Mesodermal cell (in vitro differentiated cells): ENCODE data around the gene CLCN3. TPM values are rescaled to one million over a fixed set of nuclear protein-coding genes. Genes with fewer than 3 reads are reported as not detected.
"Not testable (repeated sequence)": the region's sequence is repeated elsewhere in the genome, so short reads cannot be mapped to it uniquely, and the experiment has no call there.

Source experiments
- H3K27ac ChIP-seq: 2 replicates; pipeline ENCODE4 v1.7.0; 2013; ENCODE audit warnings: mild to moderate bottlenecking, low read depth, low read length, moderate library complexity; ENCODE audit not compliant: severe bottlenecking
- H3K36me3 ChIP-seq: 2 replicates; pipeline ENCODE4 v1.7.1; 2013; ENCODE audit warnings: mild to moderate bottlenecking, low read length, moderate library complexity; ENCODE audit not compliant: control insufficient read depth, insufficient read depth
- H3K4me1 ChIP-seq: one replicate; pipeline ENCODE4 v1.7.1; 2013; ENCODE audit warnings: mild to moderate bottlenecking, low read length; ENCODE audit not compliant: insufficient read depth, control insufficient read depth, poor library complexity, severe bottlenecking
- H3K4me3 ChIP-seq: 2 replicates; pipeline ENCODE4 v1.7.0; 2013; ENCODE audit warnings: low read length, control low read depth, mild to moderate bottlenecking; ENCODE audit not compliant: insufficient read depth, poor library complexity, severe bottlenecking; ENCODE audit errors: extremely low read depth
- H3K9me3 ChIP-seq: 2 replicates; pipeline ENCODE4 v1.7.1; 2013; ENCODE audit warnings: mild to moderate bottlenecking, low read length, moderate library complexity; ENCODE audit not compliant: control insufficient read depth
- WGBS, 2 experiments: methylation state at CpG; one replicate each; pipeline ENCODE4 v1.1.5; 2013; ENCODE audit warnings: missing lambda C conversion rate in 2 of 2; ENCODE audit not compliant: insufficient coverage in 2 of 2; 5-methylcytosine and 5-hydroxymethylcytosine counted together
- polyA plus RNA-seq, 2 experiments: library from polyadenylated mRNA; stranded (reverse); fragments of 50-300 nt; gene quantifications; one replicate each; pipeline ENCODE4 v1.2.3, GENCODE V29; 2013

Gene CLCN3
- polyA plus RNA-seq (2013, experiment 1 of 2) = 42.8 TPM
- 38.4 TPM for polyA plus RNA-seq (2013, experiment 2 of 2)

DNA sequence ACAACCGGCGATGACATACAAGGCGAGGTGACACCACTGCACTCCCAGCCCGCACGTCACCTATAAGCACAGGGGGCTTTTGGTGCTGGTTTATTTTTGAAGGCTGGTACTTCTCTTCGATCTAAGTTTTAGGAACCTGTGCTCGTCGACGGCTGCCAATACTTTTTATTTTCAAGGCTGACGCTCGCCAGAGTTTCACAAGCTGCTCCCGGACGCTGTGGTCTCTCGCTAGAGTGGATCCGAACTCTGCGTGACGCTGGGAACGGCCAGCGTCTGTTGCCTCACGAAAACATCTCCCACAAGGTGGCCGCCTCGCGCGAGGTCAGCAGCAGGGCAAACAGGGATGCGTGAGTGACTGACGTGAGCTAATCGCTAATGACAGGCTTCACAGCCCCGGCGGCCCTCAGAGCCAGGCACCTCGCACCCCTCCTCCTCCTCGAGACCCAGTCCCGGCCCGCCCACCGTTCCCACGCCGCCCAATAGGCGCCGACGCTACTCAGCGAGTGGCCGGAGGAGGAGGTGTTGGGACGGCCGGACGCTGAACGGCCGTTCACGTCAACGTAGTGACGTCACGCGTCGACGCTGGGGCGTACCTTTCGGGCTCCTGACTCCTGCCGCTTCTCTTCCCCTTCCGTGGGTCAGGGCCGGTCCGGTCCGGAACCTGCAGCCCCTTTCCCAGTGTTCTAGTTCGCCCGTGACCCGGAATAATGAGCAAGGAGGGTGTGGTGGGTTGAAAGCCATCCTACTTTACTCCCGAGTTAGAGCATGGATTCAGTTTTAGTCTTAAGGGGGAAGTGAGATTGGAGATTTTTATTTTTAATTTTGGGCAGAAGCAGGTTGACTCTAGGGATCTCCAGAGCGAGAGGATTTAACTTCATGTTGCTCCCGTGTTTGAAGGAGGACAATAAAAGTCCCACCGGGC lies at the start of gene CLCN3:
Gene CLCN3 (plus strand): TSS at position 621 of the 922 bp plus-strand sequence. CDS start 15,351 bp downstream, outside the sequence.
- peak within 1 kb of the TSS; percentile 69 for H3K4me3 ChIP-seq
- no peaks in the 10 kb centered on the region for H3K36me3 ChIP-seq
- WGBS, 2 experiments = 0 to 1% methylated on average over 38 to 48 of the region's 67 CpGs
- H3K27ac ChIP-seq = peak within 1 kb of the TSS; percentile 95
- H3K4me1 ChIP-seq = peaks cover 3% of the 10 kb centered on the region
- no peaks in the 10 kb centered on the region for H3K9me3 ChIP-seq

DNA sequence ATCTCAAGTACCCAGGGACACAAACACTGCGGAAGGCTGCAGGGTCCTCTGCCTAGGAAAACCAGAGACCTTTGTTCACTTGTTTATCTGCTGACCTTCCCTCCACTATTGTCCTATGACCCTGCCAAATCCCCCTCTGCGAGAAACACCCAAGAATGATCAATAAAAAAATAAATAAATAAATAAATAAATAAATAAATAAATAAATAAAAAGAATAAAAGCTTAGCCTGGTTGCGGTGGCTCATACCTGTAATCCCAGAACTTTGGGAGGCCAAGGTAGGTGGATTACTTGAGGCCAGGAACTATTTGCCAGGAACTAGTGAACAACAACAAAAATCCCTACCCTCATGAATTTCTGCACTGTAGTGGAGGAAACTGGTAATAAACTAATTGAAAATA lies 49.4 kb upstream of the CLCN3 start:
- peaks cover 26% of the 10 kb centered on the region for H3K36me3 ChIP-seq
- H3K9me3 ChIP-seq, H3K4me3 ChIP-seq, H3K4me1 ChIP-seq, H3K27ac ChIP-seq: not testable (repeated sequence)
- no CpG with 5 or more reads among the region's 3 CpGs for whole genome bisulfite sequencing, 2 experiments

DNA sequence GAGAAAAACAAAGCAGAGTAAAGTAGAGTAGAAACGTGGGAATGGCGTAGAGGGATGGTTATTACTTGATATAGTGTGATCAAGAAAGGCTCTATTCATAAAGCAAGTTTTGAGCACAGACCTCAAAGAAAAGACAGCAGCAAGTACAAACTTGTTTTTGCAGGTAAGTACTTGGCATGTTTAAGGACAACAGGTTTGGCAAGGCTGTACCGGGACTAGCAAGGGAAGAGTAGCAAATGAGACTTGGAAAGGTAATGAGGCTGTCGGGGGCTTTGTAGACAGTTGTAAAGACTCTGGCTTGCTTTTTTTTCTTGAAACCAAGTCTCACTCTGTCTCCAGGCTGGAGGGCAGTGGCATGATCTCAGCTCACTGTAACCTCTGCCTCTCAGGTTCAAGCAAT lies 48.9 kb upstream of the CLCN3 start:
- H3K36me3 ChIP-seq = peaks cover 30% of the 10 kb centered on the region
- 94 to 98% methylated on average over 4 of the region's 4 CpGs for WGBS, 2 experiments

DNA sequence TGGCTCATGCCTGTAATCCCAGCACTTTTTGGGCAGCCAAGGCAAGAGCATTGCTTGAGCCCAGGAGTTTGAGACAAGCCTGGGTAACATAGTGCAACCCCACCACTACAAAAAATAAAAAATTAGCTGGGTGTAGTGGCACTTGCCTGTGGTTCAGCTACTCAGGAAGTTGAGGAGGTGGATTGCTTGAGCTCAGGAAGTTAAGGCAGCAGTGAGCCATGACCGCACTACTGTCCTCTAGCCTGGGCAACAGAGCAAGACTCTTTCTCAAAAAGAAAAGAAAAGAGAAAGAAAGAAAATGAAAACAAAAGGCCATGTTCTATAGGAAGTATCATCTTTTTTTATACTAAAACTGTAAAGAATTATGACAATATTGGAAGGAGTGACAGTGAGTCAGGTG lies 46.5 kb upstream of the CLCN3 start:
- H3K4me1 ChIP-seq = no peaks in the 10 kb centered on the region
- no peak overlapping the region for H3K27ac ChIP-seq
- WGBS, 2 experiments = no CpG with 5 or more reads among the region's 1 CpG
- H3K36me3 ChIP-seq = peaks cover 30% of the 10 kb centered on the region
- no peaks in the 10 kb centered on the region for H3K9me3 ChIP-seq
- H3K4me3 ChIP-seq = no peak overlapping the region

More for the DNA sequence above, 48.9 kb upstream of the CLCN3 start:
- Histone ChIP-seq H3K9me3 (no peaks in the 10 kb centered on the region), H3K4me1 (no peaks in the 10 kb centered on the region), H3K4me3 (no peak overlapping the region), H3K27ac (no peak overlapping the region)

DNA sequence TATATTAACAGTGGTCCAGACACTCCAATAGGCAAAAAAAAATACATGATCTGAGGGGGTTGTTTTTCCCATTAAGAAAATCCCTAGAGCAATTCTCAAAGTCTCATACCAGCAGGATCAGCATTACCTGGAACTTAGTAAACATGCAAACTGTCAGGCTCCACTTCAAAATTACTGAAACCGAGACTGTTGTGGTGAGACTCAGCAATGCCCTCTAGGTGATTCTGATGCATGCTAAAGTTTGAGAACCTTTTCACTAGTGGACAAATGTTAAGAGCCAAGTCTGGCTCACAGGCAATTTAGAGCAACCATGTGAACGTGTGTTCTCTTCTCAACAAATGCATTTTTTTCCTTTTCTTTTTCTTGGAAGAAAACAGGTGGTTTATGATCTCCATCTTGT lies 38.2 kb upstream of the CLCN3 start:
- WGBS, 2 experiments = 80 to 100% methylated on average over 1 to 2 of the region's 2 CpGs
- Histone ChIP-seq H3K4me1 (no peaks in the 10 kb centered on the region), H3K9me3 (no peaks in the 10 kb centered on the region), H3K36me3 (peaks cover 15% of the 10 kb centered on the region), H3K27ac (no peak overlapping the region), H3K4me3 (no peak overlapping the region)

DNA sequence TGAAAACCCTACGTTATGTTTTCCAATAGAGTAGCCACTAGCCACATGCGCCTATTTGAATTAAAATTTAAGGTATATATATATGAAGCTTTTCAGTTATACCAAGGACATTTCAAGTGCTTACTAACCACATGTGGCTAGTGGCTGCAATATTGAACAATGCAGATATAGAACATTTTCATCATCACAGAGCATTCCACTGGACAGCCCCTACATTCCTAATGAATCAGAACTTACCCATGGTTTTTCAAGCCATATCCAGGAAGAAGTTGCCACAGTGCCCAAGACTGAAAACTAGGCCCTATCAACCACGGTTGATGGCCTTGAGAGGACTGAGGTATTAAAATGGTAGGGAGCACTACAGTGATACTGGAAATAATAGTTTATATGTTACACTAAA lies 37.7 kb upstream of the CLCN3 start:
- no peaks in the 10 kb centered on the region for H3K9me3 ChIP-seq
- H3K4me1 ChIP-seq = no peaks in the 10 kb centered on the region
- WGBS, 2 experiments = 80% methylated on average over 1 of the region's 3 CpGs; no CpG with 5 or more reads in 1 of the 2 experiments

DNA sequence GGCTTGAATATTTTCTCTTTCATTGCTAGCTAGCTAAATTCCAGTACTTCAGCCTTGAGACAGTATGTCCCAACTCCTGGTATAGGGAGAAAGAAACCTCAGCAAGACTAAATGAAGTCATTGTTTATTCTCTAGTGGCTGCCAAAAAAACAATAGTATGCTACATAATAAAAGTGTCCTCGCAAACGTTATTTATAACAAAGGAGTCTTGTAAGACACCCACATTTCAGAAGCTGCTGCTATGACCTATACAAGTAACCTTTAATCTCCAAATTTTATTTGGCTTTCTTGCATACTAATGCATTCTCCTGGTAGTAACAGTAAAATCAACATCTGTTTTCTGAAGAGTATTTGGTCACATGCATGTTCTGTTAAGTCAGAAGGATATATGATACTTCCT lies 36.8 kb upstream of the CLCN3 start:
- no peaks in the 10 kb centered on the region for H3K4me1 ChIP-seq
- H3K27ac ChIP-seq = no peak overlapping the region
- WGBS, 2 experiments = 60% methylated on average over 1 of the region's 2 CpGs; no CpG with 5 or more reads in 1 of the 2 experiments
- H3K36me3 ChIP-seq = peaks cover 15% of the 10 kb centered on the region
- H3K4me3 ChIP-seq = no peak overlapping the region
- H3K9me3 ChIP-seq = no peaks in the 10 kb centered on the region

More for the DNA sequence above, 37.7 kb upstream of the CLCN3 start:
- Histone ChIP-seq H3K27ac (no peak overlapping the region), H3K4me3 (no peak overlapping the region), H3K36me3 (peaks cover 15% of the 10 kb centered on the region)

DNA sequence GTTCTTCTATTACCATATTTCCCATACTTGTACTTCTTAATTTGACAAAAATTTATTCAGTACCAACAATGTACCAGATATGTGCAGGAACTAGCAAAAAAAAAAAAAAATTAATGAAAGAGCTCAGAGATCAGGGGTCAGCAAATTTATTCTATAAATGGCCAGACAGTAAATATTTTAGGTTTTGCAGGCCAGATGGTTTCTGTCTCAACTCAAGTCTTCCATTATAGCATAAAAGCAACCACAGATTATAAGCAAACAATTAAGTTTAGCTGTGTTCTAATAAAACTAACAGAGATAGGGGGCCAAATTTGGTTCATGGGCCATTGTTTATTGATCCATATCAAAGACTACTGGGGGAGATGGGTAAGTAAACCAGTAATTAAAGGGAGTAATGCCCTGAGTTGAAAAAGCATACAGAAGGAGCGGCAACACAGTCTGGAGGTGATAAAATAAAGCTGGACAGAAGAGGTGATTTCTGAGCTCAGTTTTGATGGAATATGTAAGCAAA lies 27.3 kb upstream of the CLCN3 start:
- Histone ChIP-seq H3K4me3 (no peak overlapping the region), H3K36me3 (no peaks in the 10 kb centered on the region), H3K4me1 (no peaks in the 10 kb centered on the region), H3K27ac (no peak overlapping the region), H3K9me3 (no peaks in the 10 kb centered on the region)
- 100% methylated on average over 1 of the region's 1 CpG for WGBS, 2 experiments

DNA sequence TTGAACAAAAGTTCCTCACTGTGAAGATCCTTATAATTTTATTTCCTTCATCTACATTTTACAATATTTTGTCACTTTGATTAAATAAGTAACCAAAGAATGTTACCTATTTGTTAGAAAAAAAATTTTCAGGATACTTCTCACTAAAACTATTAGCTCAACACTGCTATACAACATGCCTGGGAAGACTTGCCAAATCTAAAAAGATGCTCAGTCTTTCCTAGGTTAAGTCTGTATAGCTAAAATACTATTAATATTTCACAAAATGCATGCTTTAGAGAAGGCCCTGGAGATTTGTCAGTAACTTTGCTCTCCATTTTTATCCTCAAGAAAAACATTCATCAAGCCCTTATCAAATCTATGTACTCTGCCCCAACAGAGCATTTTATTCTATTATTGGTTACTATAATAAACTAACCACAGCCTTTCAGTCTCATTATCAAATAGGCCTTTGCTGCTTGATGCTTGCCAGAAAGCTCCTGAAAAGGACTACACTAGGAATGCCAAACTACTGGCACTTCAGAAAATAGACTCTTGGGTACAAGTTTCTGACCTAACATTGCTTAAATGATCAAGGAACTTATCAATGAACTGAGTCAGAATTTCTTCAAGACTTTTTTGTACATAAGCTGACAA lies 25.7 kb upstream of the CLCN3 start:
- H3K27ac ChIP-seq = no peak overlapping the region
- no peaks in the 10 kb centered on the region for H3K4me1 ChIP-seq
- no peak overlapping the region for H3K4me3 ChIP-seq
- H3K36me3 ChIP-seq = no peaks in the 10 kb centered on the region
- H3K9me3 ChIP-seq = no peaks in the 10 kb centered on the region

DNA sequence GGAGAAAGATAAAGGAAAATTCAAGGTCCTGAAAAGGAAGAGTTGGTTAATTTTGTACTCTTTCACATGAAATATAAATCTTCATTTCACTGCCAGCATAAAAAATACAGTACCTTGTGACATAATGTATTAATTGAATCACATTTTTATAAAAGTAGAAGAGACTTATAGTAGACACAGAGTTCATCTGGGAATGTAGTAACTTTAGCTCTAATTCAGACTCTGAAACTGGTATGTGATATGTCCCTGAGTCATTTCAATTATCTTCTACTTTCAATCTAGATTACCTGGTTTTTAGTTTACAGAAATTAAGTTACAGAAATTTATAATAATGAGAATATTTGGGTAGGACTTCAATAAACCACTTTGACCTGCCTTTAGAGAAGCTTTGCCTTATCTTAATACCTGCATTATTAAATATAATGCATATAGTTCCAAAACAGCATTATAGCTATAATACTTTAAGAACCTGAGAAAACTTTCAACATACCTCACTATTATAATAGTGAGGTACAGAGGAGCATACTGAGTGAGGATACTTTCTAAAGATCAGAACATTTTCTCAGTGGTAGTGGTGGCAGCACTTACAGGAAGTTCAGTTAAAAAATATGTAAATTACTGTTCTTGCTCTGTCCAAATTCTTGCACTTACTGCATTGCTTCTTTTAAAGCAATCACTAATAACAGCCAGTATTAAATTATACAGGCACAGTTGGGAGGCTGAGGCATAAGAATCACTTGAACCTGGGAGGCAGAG lies 19.2 kb upstream of the CLCN3 start:
- Histone ChIP-seq H3K9me3 (no peaks in the 10 kb centered on the region), H3K36me3 (peaks cover 4% of the 10 kb centered on the region), H3K4me3 (no peak overlapping the region), H3K27ac (no peak overlapping the region), H3K4me1 (no peaks in the 10 kb centered on the region)
